HepG2 (cell line): ENCODE data around the gene RIOK3. TPM values are rescaled to one million over a fixed set of nuclear protein-coding genes. Genes with fewer than 3 reads are reported as not detected.

ENCODE experiments used
- ATM ChIP-seq: fragments of 450-650 bp; IDR thresholded peaks from 2 replicates; pipeline ENCODE4 v1.7.1; 2017; ENCODE audit warnings: mild to moderate bottlenecking, borderline replicate concordance
- CCDC6 ChIP-seq: sonication (generic); formaldehyde crosslinking; IDR thresholded peaks from 2 replicates; pipeline ENCODE4 v1.8.1; 2022; ENCODE audit warnings: mild to moderate bottlenecking, missing genetic modification reagents, moderate library complexity
- E2F2 ChIP-seq: sonication (generic); formaldehyde crosslinking; IDR thresholded peaks from 2 replicates; pipeline ENCODE4 v1.4.0; 2020; ENCODE audit warnings: missing genetic modification reagents, borderline replicate concordance
- MTF2 ChIP-seq: sonication (generic); formaldehyde crosslinking; IDR thresholded peaks from 2 replicates; pipeline ENCODE4 v1.5.0; 2020; ENCODE audit warnings: missing genetic modification reagents, borderline replicate concordance
- NFRKB ChIP-seq: fragments of 450-650 bp; IDR thresholded peaks from 2 replicates; pipeline ENCODE4 v1.6.1; 2017
- PAF1 ChIP-seq: IDR thresholded peaks from 2 replicates; pipeline ENCODE4 v1.6.1; 2016; ENCODE audit warnings: missing genetic modification reagents, missing compliant biosample characterization
- PCBP2 ChIP-seq: fragments of 200-400 bp; formaldehyde crosslinking; optimal IDR thresholded peaks from 2 replicates; pipeline ENCODE3; 2018; ENCODE audit warnings: low read length, low read depth; ENCODE audit not compliant: poor library complexity, severe bottlenecking
- REPIN1 ChIP-seq: sonication (generic); formaldehyde crosslinking; IDR thresholded peaks from 2 replicates; pipeline ENCODE4 v1.8.0; 2022; ENCODE audit warnings: missing genetic modification reagents, low read depth, mild to moderate bottlenecking, borderline replicate concordance
- SRSF4 ChIP-seq: fragments of 200-400 bp; formaldehyde crosslinking; IDR thresholded peaks from one replicate; pipeline ENCODE4 v1.6.1; 2018; ENCODE audit warnings: mild to moderate bottlenecking, low read depth, low read length, moderate library complexity; ENCODE audit not compliant: poor library complexity, severe bottlenecking
- THYN1 ChIP-seq: sonication (generic); formaldehyde crosslinking; IDR thresholded peaks from 2 replicates; pipeline ENCODE4 v1.8.1; 2023; ENCODE audit warnings: low read depth, mild to moderate bottlenecking, moderate library complexity, missing genetic modification reagents, borderline replicate concordance
- YEATS2 ChIP-seq: sonication (generic); formaldehyde crosslinking; IDR thresholded peaks from 2 replicates; pipeline ENCODE4 v1.4.0; 2020; ENCODE audit warnings: missing genetic modification reagents, borderline replicate concordance
- ZFYVE20 ChIP-seq: sonication (generic); formaldehyde crosslinking; IDR thresholded peaks from 2 replicates; pipeline ENCODE4 v1.8.0; 2023; ENCODE audit warnings: low read depth, mild to moderate bottlenecking, moderate library complexity, missing genetic modification reagents, borderline replicate concordance
- ZNF12 ChIP-seq: sonication (generic); formaldehyde crosslinking; IDR thresholded peaks from 2 replicates; pipeline ENCODE4 v1.5.0; 2020; ENCODE audit warnings: missing genetic modification reagents
- ZNF121 ChIP-seq: sonication (generic); formaldehyde crosslinking; IDR thresholded peaks from 2 replicates; pipeline ENCODE4 v1.5.0; 2020; ENCODE audit warnings: mild to moderate bottlenecking, missing genetic modification reagents
- ZNF496 ChIP-seq: sonication (generic); formaldehyde crosslinking; IDR thresholded peaks from 2 replicates; pipeline ENCODE4 v1.8.1; 2023; ENCODE audit warnings: mild to moderate bottlenecking, moderate library complexity, missing genetic modification reagents; ENCODE audit not compliant: insufficient replicate concordance
- ZNF552 ChIP-seq: sonication (generic); formaldehyde crosslinking; IDR thresholded peaks from 2 replicates; pipeline ENCODE4 v1.9.0; 2022; ENCODE audit warnings: missing genetic modification reagents, mild to moderate bottlenecking, borderline replicate concordance
- ZNF674 ChIP-seq: sonication (generic); formaldehyde crosslinking; IDR thresholded peaks from 2 replicates; pipeline ENCODE4 v1.5.0; 2020; ENCODE audit warnings: low read depth, mild to moderate bottlenecking, missing genetic modification reagents
- ZNF747 ChIP-seq: sonication (generic); formaldehyde crosslinking; IDR thresholded peaks from 2 replicates; pipeline ENCODE4 v1.8.1; 2023; ENCODE audit warnings: missing genetic modification reagents, mild to moderate bottlenecking, borderline replicate concordance
- ZNF776 ChIP-seq: sonication (generic); formaldehyde crosslinking; IDR thresholded peaks from 2 replicates; pipeline ENCODE4 v1.4.0; 2020; ENCODE audit warnings: mild to moderate bottlenecking, missing genetic modification reagents
- ZNF800 ChIP-seq: sonication (generic); formaldehyde crosslinking; IDR thresholded peaks from 2 replicates; pipeline ENCODE4 v1.4.0; 2020; ENCODE audit warnings: missing genetic modification reagents
- polyA plus RNA-seq, 8 experiments: library from polyadenylated mRNA; depleted of rRNA in 3 of 8; stranded (reverse) in 7 of 8; unstranded in 1 of 8; fragments of >200 nt; fragmentation: Illumina TruSeq in 4 of 8; extraction: Trizol in 4 of 8; gene quantifications; 2 replicates each; pipeline versions ENCODE4 v1.2.1 to v1.2.3, GENCODE V29; 2011 to 2016; ENCODE audit warnings: low read depth in 4 of 8, missing spikeins in 1 of 8, mixed read lengths in 1 of 8; ENCODE audit not compliant: insufficient read depth in 1 of 8
- total RNA-seq, 5 experiments: library from RNA; depleted of rRNA; stranded (reverse); fragments of >200 nt; fragmentation: Illumina TruSeq; extraction: Trizol; gene quantifications; 2 replicates each; pipeline ENCODE4 v1.2.3, GENCODE V29; 2016; ENCODE audit warnings: low read depth in 1 of 5
- TF ChIP-seq, protein P1 (sequence below): sonication (generic); formaldehyde crosslinking; IDR thresholded peaks from 2 replicates; pipeline ENCODE4 v1.8.1; 2023; ENCODE audit warnings: mild to moderate bottlenecking, moderate library complexity, missing genetic modification reagents
- TF ChIP-seq, protein P2 (sequence below): sonication (generic); formaldehyde crosslinking; IDR thresholded peaks from 2 replicates; pipeline ENCODE4 v1.5.0; 2020; ENCODE audit warnings: missing genetic modification reagents
- TF ChIP-seq, protein P3 (sequence below): sonication (generic); formaldehyde crosslinking; IDR thresholded peaks from 2 replicates; pipeline ENCODE4 v1.4.0; 2020; ENCODE audit warnings: mild to moderate bottlenecking, low read depth, missing genetic modification reagents

RIOK3 gene
- total and polyA plus RNA-seq, 2 of the 13 experiments (the other 11 are each of a cell fraction or from before 2014, with no cell fraction given), result 26.7 to 36.0 TPM

DNA sequence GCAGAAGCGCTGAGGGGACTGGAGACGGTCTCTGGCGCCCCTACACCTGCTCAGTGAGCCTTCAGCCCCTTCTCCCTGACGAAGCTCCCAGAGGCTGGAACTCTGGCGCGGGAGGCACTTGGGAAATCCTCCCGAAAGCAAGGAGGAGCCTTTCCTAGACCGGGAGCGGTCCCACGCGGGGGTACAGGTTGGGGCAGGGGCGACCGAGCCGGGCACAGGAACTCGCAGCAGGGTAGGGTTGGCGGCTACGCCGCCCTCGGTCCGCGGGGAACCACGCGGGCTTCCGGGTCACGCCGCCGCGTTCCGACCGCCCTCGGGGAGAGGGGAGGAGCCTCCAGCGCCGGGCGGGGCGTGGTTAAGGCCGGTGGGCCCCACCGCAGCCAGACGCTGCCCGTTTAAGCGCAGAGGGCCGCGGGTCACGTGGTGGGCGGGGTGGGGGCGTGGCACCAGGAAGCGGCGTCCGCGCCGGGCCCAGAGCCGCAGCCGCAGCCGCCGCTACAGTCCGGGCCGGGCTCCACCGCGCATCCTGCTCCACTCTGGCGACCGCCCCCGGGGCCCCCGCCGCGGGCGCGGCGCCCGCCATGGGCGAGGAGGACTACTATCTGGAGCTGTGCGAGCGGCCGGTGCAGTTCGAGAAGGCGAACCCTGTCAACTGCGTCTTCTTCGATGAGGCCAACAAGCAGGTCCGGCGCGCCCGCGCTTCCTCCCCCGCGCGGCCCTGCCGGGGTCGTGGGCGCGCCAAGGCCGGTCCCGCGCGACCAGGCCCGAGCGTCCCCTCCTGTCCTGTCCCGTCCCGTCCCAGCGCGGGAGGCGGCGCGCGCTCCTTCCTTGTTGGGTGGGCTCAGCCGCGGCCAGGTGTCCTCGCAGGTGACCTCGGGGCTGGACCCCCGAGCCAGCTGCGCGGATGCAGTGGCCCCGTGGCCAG lies 50.2 kb downstream of the RIOK3 start, which contains the start of gene RMC1 (continued):
- TF ChIP-seq ZNF776 (CRISPR knock-in tag), result peak; percentile 88
- no peak for TF ChIP-seq MTF2 (CRISPR knock-in tag)
- TF ChIP-seq, protein P1, sequence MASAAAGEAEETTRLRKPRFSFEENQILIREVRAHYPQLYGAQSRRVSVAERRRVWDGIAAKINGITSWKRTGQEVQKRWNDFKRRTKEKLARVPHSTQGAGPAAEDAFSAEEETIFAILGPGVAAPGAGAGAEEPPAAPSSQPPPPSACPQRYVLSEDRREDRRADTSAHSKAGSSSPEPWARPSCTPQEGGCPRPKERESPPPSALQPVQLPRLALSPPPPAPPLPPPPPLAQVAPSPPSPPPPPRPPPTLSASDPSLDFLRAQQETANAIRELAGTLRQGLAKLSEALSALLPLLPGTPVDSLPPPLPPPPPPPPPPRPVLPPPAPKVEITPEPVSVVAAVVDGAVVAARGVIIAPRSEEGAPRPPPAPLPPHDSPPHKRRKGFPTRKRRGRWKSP (CRISPR knock-in tag), result peak; percentile 77
- TF ChIP-seq YEATS2, result no peak
- TF ChIP-seq, protein P2, sequence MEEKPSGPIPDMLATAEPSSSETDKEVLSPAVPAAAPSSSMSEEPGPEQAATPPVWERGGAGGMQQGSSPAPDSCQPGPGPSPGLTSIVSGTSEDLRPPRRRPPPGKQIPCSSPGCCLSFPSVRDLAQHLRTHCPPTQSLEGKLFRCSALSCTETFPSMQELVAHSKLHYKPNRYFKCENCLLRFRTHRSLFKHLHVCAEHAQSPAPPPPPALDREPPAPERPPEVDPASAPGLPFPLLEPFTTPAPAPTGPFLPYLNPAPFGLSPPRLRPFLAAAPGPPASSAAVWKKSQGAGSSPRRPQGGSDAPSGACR (CRISPR knock-in tag), result 0 out of 2 replicates have a peak, but pooled peaks have one; percentile 22
- TF ChIP-seq REPIN1 (CRISPR knock-in tag), result no peak; the same call in 1 of the 2 replicates
- peak; percentile 21; the same call in 1 of the 2 replicates for TF ChIP-seq ZNF121 (CRISPR knock-in tag)
- TF ChIP-seq NFRKB, result no peak
- TF ChIP-seq ZNF674 (CRISPR knock-in tag), result no peak
- TF ChIP-seq ZNF747 (CRISPR knock-in tag), result no peak
- TF ChIP-seq, protein P3, sequence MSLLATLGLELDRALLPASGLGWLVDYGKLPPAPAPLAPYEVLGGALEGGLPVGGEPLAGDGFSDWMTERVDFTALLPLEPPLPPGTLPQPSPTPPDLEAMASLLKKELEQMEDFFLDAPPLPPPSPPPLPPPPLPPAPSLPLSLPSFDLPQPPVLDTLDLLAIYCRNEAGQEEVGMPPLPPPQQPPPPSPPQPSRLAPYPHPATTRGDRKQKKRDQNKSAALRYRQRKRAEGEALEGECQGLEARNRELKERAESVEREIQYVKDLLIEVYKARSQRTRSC (CRISPR knock-in tag), result no peak
- peak; percentile 96; the same call in 1 of the 2 replicates for TF ChIP-seq CCDC6
- 0 out of 2 replicates have a peak, but pooled peaks have one; percentile 23 for TF ChIP-seq ZNF552 (CRISPR knock-in tag)
- no peak for TF ChIP-seq ZNF12 (CRISPR knock-in tag)
- no peak for TF ChIP-seq E2F2
- TF ChIP-seq PAF1 (CRISPR knock-in tag), result no peak
- no peak for TF ChIP-seq ATM
- no peak for TF ChIP-seq ZNF800 (CRISPR knock-in tag)
- no peak for TF ChIP-seq ZFYVE20
- no peak for TF ChIP-seq SRSF4
- 0 out of 2 replicates have a peak, but pooled peaks have one; percentile 34 for TF ChIP-seq THYN1 (CRISPR knock-in tag)
- TF ChIP-seq ZNF496, result no peak
- no peak for TF ChIP-seq PCBP2
